GM12865 (cell line): Measurements from ENCODE around the gene TRIB2.

Source experiments
- DNase-seq: peaks from one replicate; pipeline ENCODE4 v3.0.0; 2010; ENCODE audit warnings: low read depth
- H3K4me3 ChIP-seq: 2 replicates; pipeline ENCODE4 v1.5.1; 2011; ENCODE audit warnings: mild to moderate bottlenecking, low read depth, low read length, control low read depth
- TF ChIP-seq, protein P1 (sequence below): IDR thresholded peaks from 2 replicates; pipeline ENCODE4 v1.5.1; 2011; ENCODE audit warnings: low read length, control low read depth, low read depth, inconsistent platforms; ENCODE audit not compliant: insufficient read depth; ENCODE audit errors: missing control alignments

Gene TRIB2

DNA sequence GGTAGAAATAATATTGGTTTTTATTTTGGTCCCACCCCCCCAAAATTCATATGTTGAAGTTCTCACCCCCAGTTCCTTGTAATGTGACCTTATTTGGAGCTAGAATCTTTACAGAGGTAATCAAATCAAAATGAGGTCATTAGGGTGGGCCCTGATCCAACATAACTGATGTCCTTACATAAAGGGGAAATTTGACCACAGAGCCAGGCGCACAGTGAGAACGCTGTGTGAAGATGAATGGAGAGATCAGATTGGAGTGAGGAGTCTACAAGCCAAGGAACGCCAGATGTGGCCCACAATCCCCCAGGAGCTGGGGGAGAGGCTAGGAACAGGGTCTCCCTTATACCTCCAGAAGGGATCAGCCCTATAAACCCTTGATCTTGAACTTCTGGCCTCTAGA lies 31.6 kb upstream of the TRIB2 start:
- no peak for DNase-seq
- H3K4me3 ChIP-seq = no peak overlapping the region
- TF ChIP-seq, protein P1, sequence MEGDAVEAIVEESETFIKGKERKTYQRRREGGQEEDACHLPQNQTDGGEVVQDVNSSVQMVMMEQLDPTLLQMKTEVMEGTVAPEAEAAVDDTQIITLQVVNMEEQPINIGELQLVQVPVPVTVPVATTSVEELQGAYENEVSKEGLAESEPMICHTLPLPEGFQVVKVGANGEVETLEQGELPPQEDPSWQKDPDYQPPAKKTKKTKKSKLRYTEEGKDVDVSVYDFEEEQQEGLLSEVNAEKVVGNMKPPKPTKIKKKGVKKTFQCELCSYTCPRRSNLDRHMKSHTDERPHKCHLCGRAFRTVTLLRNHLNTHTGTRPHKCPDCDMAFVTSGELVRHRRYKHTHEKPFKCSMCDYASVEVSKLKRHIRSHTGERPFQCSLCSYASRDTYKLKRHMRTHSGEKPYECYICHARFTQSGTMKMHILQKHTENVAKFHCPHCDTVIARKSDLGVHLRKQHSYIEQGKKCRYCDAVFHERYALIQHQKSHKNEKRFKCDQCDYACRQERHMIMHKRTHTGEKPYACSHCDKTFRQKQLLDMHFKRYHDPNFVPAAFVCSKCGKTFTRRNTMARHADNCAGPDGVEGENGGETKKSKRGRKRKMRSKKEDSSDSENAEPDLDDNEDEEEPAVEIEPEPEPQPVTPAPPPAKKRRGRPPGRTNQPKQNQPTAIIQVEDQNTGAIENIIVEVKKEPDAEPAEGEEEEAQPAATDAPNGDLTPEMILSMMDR = no peak

DNA sequence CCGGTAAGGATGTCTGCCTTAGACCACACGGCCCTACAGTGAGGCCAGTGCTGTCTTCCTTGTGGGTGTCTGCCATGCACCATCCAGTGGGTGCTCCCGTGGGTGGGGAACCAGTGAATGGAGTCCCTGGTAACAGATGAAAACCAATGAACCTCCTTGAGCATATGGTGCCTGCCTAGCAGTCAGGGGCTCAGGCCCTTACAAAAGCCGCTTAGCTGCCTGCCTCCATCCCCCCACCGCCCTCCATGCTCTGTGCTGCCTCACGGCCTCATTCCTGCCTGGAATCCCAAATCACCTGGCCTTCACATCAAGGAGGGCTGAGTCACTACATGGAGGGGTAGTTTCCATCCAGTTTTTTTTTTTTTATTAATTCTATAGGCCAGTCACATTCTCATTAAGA lies 30.8 kb upstream of the TRIB2 start:
- no peak overlapping the region for H3K4me3 ChIP-seq
- TF ChIP-seq, protein P1 = no peak
- no peak for DNase-seq

- TF ChIP-seq, protein P1 = no peak
- no peak for DNase-seq
- H3K4me3 ChIP-seq = no peak overlapping the region
Observed at GRCh38 chr2:12686708-12687283, 29.9 kb upstream of the TRIB2 start.

- TF ChIP-seq, protein P1 = no peak
- DNase-seq = no peak
- H3K4me3 ChIP-seq = no peak overlapping the region
Observed at GRCh38 chr2:12688091-12688490, 28.6 kb upstream of the TRIB2 start.

DNA sequence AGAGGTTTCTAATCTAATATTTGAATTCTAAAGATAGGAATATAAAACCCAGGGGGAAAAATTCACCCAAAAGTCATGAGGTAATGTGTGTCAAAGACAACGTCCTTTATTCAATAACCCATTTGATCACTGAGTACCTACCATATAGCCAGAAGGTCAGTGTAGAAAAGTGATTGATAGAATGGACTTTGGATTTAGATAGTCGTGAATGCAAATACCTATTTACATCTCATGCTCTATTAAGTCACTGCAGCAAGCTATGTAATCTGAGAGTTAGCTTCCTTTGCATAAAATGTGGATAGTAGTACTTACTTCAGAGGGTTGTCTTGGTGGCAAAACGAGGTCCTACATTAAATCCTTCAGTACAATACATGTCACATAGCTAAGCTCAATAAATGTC lies 27.8 kb upstream of the TRIB2 start:
- no peak for DNase-seq
- TF ChIP-seq, protein P1 = no peak
- no peak overlapping the region for H3K4me3 ChIP-seq

DNA sequence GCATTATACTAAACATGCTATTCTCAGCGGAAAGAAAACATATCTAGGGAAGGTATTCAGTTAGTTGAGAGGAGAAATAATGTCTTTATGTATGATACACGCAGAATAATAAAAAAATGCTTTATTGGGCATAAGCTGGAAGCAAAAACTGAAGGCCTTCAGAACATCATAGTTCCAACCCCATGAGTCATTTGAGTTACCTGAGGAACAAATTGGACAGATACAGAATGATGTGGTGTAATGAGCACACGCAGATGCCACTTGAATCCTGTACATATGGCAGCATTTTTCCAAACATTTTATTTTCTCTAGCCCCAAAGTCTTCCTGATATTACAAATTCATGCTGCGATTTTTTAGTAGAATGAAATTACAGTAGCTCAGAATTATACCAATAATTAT lies 23.2 kb upstream of the TRIB2 start:
- no peak overlapping the region for H3K4me3 ChIP-seq
- DNase-seq = no peak
- TF ChIP-seq, protein P1 = no peak

DNA sequence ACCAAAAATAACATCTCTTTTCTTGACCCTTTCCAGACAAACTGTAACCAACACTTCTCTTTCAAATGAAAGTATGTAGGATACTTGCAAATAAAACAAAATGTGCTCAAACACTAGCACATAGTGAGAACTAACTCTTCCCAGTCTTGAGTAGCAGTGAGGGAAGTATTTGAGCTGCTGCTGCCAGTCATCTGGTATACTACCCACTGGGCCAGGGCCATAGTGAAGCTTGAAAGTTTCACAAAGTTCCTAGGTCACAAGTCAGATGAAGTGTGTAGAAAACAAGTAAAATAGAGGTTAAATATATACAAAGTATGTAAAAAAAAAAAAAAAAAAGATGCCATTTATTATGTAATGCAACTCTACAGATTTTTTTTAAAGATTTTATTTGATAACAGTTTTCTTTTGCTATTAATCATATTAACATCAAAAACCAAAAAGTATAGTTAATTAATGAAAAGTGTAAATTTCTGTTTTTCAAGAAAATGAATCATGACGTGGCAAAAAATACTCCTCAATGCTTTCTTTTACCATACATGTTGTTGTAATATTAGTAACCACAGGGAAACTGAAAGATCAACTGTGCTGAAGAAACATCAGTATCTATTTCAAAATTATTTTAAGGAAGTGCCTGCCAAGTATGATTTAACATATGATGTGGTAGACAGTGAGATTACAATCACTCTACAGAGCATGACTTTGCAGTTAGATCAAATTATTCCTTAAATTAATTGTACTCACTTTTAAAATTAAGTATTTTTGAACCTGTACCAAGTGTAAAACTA lies 21.6 kb upstream of the TRIB2 start:
- TF ChIP-seq, protein P1 = no peak
- peak; percentile 56 for DNase-seq
- no peak overlapping the region for H3K4me3 ChIP-seq
